ENCODE data around the gene C13orf42. TPM values are rescaled to one million over a fixed set of nuclear protein-coding genes. Genes with fewer than 3 reads are reported as not detected.

The C13orf42 gene
- 0.05 TPM for polyA plus RNA-seq (ENCODE audit: insufficient read length)

DNA sequence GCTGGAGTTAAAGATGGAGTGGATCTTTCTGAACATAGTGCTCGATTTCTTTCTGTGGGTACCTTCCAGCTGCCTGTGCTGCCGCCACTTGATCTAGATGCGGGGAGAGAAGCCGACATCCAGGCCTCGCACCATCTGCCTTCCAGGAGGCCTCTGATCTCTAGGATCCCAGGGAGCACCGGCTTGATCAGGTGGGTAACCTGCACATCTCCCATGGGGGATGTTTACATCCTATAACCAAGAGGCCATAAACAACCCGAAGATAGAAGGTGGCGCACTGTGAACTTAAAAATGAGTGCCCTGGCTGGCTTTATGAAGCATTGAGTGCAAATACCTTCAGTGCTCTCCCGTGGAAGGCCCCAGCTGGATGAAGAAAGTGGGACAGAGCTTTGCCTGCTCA, at the start of gene C13orf42:
C13orf42 (minus strand) TSS at position 101 of the 400 bp plus-strand sequence; CDS start at position 36, 65 bp downstream.
- no peak for DNase-seq (ENCODE audit: low read depth)

- DNase-seq (ENCODE audit: low read depth), result peak; percentile 50
These were observed 47.9 kb upstream of the C13orf42 start for GRCh38 chr13:51158880-51159518.

DNA sequence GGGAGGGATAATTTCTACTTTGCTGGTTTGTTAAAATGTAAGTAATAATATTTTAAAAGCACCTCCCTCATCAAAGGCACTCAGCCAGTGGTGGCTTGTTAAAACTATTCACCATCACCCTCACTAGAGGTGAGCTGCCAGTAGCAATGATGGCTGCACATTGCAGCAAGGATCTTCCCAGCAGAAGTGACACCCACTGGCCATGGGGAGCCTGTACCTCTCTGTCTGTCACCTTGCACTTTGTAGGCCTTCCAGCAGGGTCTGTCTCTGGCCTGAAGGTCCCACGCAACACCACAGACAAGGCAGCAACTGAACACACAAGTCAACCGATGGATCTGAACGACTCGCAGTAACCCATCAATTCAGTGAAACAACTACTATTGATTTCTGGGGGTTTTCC, 47.3 kb upstream of the C13orf42 start:
- DNase-seq (ENCODE audit: low read depth), result no peak

DNA sequence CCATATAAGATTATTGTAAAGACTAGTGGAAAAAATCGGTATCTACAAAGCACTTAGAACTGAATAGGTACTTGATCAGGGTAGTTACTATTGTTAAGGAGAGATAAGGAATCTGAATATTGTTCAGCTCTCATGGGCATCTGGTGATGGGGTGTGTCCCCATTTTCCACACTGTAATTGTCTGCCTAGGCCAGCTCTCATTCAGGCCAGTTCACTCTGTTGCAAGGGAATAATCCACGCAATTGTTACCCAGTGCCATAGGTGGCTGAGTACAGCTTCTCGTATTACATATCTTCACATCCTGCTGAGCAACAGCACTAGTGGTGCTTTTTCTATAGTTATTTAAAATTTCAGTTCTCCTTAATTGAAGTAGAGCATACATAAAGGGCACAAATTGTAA, 45.6 kb upstream of the C13orf42 start:
- DNase-seq (ENCODE audit: low read depth), result no peak

- DNase-seq (ENCODE audit: low read depth), result no peak
These were observed 44.9 kb upstream of the C13orf42 start for GRCh38 chr13:51155776-51156515.

- DNase-seq (ENCODE audit: low read depth), result no peak
These were observed 44.1 kb upstream of the C13orf42 start for GRCh38 chr13:51155161-51155560.

- DNase-seq (ENCODE audit: low read depth), result no peak
These were observed 43.0 kb upstream of the C13orf42 start for GRCh38 chr13:51154029-51154555.

DNA sequence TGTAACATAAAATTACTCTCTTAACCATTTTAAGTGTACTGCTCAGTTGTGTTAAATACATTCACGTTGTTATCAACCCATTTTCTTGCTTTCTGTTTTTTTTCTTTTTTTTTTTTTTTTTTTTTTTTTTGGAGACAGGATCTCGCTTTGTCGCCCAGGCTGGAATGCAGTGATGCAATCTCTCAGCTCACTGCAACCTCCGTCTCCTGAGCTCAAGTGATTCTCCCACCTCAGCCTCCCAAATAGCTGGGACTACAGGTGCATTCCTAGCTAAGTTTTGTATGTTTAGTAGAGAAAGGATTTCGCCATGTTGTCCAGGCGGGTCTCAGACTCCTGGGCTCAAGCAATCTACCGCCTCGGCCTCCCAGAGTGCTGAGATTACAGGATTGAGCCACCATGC, 42.5 kb upstream of the C13orf42 start:
- no peak for DNase-seq (ENCODE audit: low read depth)

GRCh38 chr13:51152701-51153100, 41.6 kb upstream of the C13orf42 start:
- no peak for DNase-seq (ENCODE audit: low read depth)

DNA sequence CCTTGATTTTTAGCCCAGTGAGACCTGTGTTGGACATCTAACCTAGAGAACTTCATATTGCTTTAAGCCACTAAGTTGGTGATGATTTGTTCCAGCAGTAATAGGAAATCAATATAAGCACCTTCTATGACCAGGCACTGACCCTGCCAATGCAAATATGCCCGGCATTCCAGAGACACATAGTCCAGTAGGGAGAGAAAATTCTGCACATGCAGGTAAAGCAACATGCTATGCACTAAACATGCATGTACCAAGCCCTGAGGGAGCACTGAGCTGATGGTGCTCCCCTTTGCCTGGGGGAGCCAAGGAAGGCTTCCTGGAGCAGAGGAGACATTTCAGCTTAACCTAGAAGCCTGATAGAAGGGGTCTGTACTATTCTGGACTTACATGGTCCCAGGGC, 40.4 kb upstream of the C13orf42 start:
- no peak for DNase-seq (ENCODE audit: low read depth)

- no peak for DNase-seq (ENCODE audit: low read depth)
These were observed 38.0 kb upstream of the C13orf42 start for GRCh38 chr13:51148952-51149573.

DNA sequence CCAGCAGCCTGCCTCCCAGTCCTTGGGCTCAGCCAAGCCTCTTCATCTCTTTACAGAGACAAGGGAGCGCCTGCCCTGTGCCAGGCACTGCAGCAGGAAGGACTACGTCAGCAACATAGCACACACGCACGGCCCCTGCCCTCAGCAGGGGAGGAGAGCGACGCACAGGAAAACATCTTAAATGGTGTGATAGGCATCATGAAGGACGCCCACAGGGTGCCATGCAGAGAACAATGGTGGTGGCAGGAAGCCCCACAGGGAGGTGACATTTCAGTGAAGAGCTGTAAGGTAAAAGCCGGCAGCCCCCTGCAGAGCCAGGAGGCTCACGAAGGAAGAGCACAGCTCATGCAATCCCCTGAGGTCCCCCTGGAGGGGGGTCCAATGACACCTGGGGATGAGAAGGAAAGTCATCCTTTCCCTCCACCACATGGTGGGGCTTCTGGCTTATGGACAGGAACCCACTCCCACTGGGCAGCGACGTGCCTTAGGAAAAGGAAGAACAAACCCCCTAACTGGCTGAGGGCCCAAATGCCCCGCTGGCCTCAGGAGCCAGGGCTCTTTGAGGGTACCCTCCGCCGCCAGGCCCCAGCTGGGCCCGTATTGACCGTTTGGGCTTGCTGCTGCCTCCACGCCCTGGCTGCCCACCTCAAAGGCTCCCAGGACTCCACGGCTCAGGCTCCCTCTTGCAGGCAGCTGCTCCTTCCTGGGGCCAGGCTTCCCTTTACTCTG, 37.3 kb upstream of the C13orf42 start:
- DNase-seq (ENCODE audit: low read depth), result no peak

GRCh38 chr13:51147732-51148131, 36.7 kb upstream of the C13orf42 start:
- DNase-seq (ENCODE audit: low read depth), result no peak

DNA sequence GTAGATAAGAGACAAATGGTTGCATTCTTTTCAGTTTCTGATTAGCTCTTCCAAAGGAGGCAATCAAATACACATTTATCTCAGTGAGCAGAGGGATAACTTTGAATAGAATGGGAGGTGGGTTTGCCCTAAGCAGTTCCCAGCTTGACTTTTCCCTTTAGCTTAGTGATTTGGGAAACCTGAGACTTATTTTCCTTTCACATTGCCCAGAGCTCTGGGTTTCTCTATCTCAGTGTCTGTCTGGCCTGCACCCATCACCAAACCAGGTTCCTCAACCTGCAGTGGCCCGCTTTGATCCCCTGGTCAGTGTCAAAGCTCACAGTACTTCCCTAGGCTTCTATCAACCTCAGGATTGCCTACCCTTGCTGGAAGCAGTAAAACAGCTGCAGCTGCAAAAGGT, 35.6 kb upstream of the C13orf42 start:
- no peak for DNase-seq (ENCODE audit: low read depth)

DNA sequence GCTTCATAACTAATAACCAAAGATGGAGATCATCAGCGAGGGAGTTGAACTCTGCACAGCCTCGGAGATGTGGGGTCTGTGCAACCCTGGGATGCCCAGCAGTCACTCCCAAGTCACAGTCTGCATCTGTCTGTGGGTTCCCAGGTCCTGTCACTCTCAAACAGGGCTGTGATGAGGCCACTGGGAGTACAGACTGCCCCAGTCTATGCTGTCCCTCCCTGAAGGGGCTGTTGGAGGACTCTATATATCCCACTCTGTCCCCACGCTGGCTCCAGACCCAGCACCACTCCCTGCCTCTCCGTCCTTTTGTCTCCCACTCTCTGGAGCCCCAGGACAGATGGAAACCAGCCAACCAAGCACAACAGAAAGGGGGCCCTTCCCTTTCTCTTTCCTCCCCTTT, 26.2 kb upstream of the C13orf42 start:
- DNase-seq (ENCODE audit: low read depth), result no peak

DNA sequence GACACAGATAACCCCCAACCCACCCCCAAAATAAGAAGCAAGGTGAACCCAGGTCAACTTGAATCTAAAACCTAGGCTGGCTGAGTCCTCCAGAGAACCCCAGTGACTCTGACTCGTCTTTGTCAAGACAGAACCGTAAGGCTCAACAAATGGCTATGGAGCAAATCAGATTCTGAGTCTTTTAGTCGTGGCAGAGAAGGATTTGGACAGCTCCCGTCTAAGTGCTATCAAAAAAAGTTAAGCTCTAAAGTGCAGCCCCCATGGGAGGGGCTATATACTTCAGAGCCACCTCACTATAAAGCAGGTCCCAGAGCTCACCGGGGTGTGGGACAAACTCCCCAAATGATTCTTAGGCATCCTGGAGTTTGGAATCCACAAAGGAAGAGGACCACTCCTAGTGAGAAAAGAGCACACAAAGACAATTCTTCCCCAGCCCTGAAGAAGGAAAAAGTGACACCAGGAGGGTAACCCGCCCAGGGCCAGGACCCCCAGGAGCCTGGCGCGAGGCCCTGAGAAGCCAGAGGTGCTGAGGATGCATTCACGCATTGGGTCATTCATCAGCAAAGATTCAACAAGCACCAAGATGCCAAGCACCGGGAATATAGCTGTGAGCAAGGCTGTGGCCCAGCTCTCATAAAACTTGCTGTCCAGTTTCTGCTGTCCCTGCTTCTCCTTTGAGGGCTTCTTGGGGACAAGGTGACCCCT, 25.4 kb upstream of the C13orf42 start:
- DNase-seq (ENCODE audit: low read depth), result no peak

GRCh38 chr13:51134763-51135365, 23.8 kb upstream of the C13orf42 start:
- DNase-seq (ENCODE audit: low read depth), result no peak

GRCh38 chr13:51130348-51130747, 19.3 kb upstream of the C13orf42 start:
- no peak for DNase-seq (ENCODE audit: low read depth)

- no peak for DNase-seq (ENCODE audit: low read depth)
These were observed 14.6 kb upstream of the C13orf42 start for GRCh38 chr13:51125495-51126226.

DNA sequence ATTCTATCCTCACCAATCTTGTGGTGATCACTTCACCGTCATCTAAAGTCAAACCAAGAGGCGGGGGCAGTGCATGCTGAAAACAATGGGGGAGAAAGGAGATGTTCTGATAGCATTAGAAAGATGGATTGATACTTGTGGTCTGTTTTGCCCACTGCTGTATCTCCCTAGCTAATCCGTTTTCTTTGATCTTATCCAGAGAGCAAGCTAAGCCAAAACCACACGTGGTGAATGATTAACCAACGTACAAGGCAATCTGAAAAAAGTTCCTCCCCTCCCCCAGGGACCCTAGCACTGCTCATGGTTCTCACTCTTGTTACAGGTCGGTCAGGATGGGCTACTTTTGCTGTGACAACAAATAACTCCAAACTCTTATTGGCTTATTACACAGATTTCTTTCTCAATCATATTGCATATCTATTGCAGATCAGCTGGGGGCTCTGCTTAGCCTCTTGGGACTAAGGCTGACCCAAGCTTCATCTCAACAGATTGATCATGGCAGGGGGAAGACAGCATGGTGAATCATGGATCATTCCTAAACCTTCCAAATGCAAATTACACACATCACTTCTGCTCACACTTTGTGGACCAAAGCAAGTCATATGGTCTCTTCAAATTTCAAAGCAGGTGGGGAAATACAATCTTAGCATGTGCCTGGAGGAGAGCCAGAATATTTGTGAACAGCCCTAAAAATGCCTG, 11.9 kb upstream of the C13orf42 start:
- DNase-seq (ENCODE audit: low read depth), result no peak
